ENCODE results near the gene CPNE6. TPM values are rescaled to one million over a fixed set of nuclear protein-coding genes. Genes with fewer than 3 reads are reported as not detected.

Gene CPNE6
- total and polyA plus RNA-seq, 2 donors from 2014 or later: 0.19 to 3.4 TPM

DNA sequence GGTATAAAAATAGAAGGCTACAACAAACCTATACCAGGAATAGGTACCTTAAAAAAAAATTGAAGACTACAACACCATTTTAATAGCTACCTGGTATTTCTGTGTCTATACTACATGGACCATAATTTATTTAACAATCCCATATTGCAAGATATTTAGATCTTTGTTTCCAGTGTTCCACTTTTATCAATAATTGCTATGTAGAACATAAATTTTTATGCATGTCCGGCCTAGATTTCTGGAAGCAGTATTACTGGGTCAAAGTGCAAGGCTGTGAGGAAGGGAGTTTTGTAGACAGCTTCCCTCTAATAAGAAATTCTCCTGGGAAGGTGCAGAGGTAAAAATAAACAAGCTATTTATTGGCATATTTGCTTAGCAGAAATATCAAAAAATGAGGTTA, 39.2 kb downstream of the CPNE6 start:
- H3K4me1 ChIP-seq (ENCODE audit: control insufficient read depth in 2 of 3, insufficient read depth in 2 of 3, low read depth in 1 of 3, low read length in 3 of 3): peaks cover 0 to 13% (median 0%) of the 10 kb centered on the region in 3 donors
- no peak overlapping the region for H3K27ac ChIP-seq (ENCODE audit: low read depth in 2 of 2, low read length in 2 of 2)
- TF ChIP-seq, protein P1, sequence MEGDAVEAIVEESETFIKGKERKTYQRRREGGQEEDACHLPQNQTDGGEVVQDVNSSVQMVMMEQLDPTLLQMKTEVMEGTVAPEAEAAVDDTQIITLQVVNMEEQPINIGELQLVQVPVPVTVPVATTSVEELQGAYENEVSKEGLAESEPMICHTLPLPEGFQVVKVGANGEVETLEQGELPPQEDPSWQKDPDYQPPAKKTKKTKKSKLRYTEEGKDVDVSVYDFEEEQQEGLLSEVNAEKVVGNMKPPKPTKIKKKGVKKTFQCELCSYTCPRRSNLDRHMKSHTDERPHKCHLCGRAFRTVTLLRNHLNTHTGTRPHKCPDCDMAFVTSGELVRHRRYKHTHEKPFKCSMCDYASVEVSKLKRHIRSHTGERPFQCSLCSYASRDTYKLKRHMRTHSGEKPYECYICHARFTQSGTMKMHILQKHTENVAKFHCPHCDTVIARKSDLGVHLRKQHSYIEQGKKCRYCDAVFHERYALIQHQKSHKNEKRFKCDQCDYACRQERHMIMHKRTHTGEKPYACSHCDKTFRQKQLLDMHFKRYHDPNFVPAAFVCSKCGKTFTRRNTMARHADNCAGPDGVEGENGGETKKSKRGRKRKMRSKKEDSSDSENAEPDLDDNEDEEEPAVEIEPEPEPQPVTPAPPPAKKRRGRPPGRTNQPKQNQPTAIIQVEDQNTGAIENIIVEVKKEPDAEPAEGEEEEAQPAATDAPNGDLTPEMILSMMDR (IDR thresholded peaks at IDR 0.05; ENCODE audit: borderline replicate concordance, extremely low read depth, insufficient read depth): no peak
- H3K27me3 ChIP-seq (ENCODE audit: control insufficient read depth, insufficient read depth, low read length): no peaks in the 10 kb centered on the region
- FAIRE-seq (no peak), DNase-seq (no peak)
- H3K4me3 ChIP-seq (ENCODE audit: low read length in 3 of 3): no peak overlapping the region
- intact Hi-C loops (cut with DNase I): no loop called here
- no peaks in the 10 kb centered on the region for H3K36me3 ChIP-seq (ENCODE audit: control insufficient read depth in 2 of 3, insufficient read depth in 3 of 3, low read length in 3 of 3)
- H3K9me3 ChIP-seq (ENCODE audit: control insufficient read depth in 2 of 3, insufficient read depth in 1 of 3, low read length in 3 of 3): no peaks in the 10 kb centered on the region
- no peak overlapping the region for H3K9ac ChIP-seq (ENCODE audit: low read length in 3 of 3)

DNA sequence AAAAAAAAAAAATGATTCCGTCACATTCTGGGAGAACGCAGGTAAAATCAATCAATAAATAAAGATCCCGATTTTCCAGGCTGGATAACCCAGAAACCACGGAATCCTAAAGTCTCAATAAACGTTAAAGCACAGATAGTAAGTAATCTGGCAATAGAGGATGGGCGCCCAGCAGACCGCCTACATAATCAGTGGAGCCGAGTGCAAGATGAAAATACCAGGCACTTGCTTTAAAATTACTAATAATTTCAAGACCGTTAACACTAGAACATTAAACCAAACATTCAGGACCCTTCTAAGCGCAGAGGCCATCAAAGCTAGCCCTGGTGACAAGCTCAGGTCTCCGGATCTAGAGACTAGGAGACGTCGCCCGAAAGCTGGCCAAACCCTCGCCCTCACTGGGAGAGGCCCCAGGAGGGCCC, 42.0 kb downstream of the CPNE6 start:
- Histone ChIP-seq H3K36me3 (ENCODE audit: control insufficient read depth in 2 of 3, insufficient read depth in 3 of 3, low read length in 3 of 3) (peaks cover 0 to 12% (median 5%) of the 10 kb centered on the region in 3 donors), H3K9me3 (ENCODE audit: control insufficient read depth in 2 of 3, insufficient read depth in 1 of 3, low read length in 3 of 3) (no peaks in the 10 kb centered on the region), H3K4me1 (ENCODE audit: control insufficient read depth in 2 of 3, insufficient read depth in 2 of 3, low read depth in 1 of 3, low read length in 3 of 3) (peaks cover 0 to 28% (median 10%) of the 10 kb centered on the region in 3 donors), H3K4me3 (ENCODE audit: low read length in 3 of 3) (peak overlapping the region; percentile 73 to 93 (median 84)), H3K27me3 (ENCODE audit: control insufficient read depth, insufficient read depth, low read length) (no peaks in the 10 kb centered on the region), H3K9ac (ENCODE audit: low read length in 3 of 3) (peak overlapping the region; percentile 41 to 87 (median 80)), H3K27ac (ENCODE audit: low read depth in 2 of 2, low read length in 2 of 2) (peak overlapping the region; percentile 99 to 100)
- DNase-seq (no peak), FAIRE-seq (no peak)
- TF ChIP-seq, protein P1 (IDR thresholded peaks at IDR 0.05; ENCODE audit: borderline replicate concordance, extremely low read depth, insufficient read depth): no peak
- intact Hi-C loops (cut with DNase I): no loop called here

DNA sequence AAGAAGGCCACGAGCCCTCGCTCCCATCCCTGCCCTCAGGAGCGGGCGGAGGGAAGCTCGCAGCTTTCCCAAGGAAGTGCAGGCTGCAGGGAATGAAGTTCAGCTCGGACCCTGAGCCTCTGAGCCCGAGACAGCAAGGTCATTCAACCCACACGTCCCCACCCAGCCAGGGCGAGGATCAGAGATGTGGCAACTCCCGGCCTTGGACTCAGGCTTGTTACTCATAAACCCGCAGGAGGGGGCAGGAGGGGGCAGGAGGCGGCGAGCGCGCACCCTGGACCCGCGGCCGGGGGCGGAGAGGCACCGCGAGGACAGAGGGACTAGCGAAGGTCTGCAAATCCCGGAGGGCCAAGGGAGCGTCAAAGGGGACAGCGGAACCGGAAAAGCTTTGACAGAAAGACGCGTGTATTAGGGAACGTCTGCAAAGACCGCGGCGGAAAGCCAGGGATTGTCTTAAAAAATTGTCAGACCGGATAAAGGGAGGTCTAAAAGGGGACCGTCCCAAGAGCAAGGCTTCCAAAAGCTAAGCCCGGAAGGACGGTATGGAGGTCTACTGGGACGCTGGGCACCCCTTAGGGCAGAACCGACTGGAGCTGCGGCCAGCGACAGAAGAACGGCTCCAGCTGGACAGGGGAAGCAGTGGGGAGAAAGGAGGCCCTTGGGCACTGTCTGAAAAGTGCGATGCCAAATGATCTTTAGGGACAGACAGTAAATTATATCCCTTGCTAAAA, 42.6 kb downstream of the CPNE6 start:
- intact Hi-C loops (cut with DNase I): no loop called here
- TF ChIP-seq, protein P1 (IDR thresholded peaks at IDR 0.05; ENCODE audit: borderline replicate concordance, extremely low read depth, insufficient read depth): no peak
- H3K9ac ChIP-seq (ENCODE audit: low read length in 3 of 3): peak overlapping the region; percentile 80 to 87 (median 86)
- peak overlapping the region; percentile 73 to 93 (median 84) for H3K4me3 ChIP-seq (ENCODE audit: low read length in 3 of 3)
- H3K9me3 ChIP-seq (ENCODE audit: control insufficient read depth in 2 of 3, insufficient read depth in 1 of 3, low read length in 3 of 3): no peaks in the 10 kb centered on the region
- H3K27me3 ChIP-seq (ENCODE audit: control insufficient read depth, insufficient read depth, low read length): no peaks in the 10 kb centered on the region
- peaks cover 3 to 18% (median 11%) of the 10 kb centered on the region in 3 donors for H3K36me3 ChIP-seq (ENCODE audit: control insufficient read depth in 2 of 3, insufficient read depth in 3 of 3, low read length in 3 of 3)
- H3K27ac ChIP-seq (ENCODE audit: low read depth in 2 of 2, low read length in 2 of 2): peak overlapping the region; percentile 99 to 100
- FAIRE-seq (no peak), DNase-seq (peak; percentile 88 to 97 (median 94))
- peaks cover 0 to 24% (median 10%) of the 10 kb centered on the region in 3 donors for H3K4me1 ChIP-seq (ENCODE audit: control insufficient read depth in 2 of 3, insufficient read depth in 2 of 3, low read depth in 1 of 3, low read length in 3 of 3)
